Measurements from ENCODE around the gene NMBR.
"Not testable (repeated sequence)": the region's sequence is repeated elsewhere in the genome, so short reads cannot be mapped to it uniquely, and the experiment has no call there.

NMBR gene

DNA sequence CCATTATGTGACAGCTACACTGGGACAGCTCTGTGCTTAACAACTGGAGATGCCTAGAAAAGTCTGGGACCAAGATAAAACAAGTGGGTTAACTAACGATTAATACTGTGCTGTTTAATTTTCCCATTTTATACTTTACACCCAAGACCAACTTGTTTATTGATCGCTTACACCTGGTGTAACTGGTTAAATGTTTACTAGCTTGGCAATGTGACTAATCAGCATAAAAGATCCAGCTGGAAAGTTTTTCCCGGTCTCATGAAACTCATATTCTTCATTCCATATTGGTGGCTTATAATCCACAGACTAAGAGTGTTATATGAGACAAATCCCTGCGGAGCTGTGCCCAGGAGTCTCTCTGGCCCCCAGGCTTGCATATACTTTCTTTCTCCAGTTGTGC is 115.9 kb downstream of the NMBR start:
- no peak overlapping the region for H3K27ac ChIP-seq
- TF ChIP-seq, protein P1, sequence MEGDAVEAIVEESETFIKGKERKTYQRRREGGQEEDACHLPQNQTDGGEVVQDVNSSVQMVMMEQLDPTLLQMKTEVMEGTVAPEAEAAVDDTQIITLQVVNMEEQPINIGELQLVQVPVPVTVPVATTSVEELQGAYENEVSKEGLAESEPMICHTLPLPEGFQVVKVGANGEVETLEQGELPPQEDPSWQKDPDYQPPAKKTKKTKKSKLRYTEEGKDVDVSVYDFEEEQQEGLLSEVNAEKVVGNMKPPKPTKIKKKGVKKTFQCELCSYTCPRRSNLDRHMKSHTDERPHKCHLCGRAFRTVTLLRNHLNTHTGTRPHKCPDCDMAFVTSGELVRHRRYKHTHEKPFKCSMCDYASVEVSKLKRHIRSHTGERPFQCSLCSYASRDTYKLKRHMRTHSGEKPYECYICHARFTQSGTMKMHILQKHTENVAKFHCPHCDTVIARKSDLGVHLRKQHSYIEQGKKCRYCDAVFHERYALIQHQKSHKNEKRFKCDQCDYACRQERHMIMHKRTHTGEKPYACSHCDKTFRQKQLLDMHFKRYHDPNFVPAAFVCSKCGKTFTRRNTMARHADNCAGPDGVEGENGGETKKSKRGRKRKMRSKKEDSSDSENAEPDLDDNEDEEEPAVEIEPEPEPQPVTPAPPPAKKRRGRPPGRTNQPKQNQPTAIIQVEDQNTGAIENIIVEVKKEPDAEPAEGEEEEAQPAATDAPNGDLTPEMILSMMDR (conservative IDR thresholded peaks at IDR 0.05), result no peak

DNA sequence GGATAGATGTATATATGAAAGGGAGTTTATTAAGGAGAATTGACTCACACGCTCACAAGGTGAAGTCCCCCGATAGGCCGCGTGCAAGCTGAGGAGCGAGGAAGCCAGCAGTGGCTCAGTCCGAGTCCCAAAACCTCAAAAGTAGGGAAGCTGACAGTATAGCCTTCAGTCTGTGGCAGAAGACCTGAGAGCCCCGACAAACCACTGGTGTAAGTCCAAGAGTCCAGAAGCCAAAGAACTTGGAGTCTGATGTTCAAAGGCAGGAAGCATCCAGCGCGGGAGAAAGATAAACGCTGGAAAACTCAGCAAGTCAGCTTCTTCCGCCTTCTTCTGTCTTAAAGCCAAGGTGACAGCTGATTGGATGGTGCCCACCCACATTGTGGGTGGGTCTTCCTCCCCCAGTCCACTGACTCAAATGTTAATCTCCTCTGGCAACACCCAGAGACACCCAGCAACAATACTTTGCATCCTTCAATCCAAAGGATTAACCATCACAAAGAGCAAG is 116.8 kb downstream of the NMBR start:
- TF ChIP-seq, protein P1 (conservative IDR thresholded peaks at IDR 0.05), result no peak
- H3K27ac ChIP-seq, result no peak overlapping the region

DNA sequence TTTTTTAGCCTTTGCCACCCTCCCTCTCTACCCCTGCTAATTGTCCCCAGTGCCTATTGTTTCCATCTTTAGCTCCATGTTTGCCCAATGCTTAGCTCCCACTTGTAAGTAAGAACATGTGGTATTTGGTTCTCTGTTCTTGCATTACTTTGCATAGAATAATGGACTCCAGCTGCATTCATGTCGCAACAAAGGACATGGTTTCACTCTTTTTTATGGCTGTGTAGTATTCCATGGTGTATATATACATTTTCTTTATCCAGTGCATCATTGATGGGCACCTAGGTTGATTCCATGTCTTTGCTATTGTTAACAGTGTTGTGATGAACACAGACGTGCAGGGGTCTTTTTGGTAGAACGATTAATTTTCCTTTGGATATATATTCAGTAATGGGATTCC is 118.4 kb downstream of the NMBR start:
- TF ChIP-seq, protein P1 (conservative IDR thresholded peaks at IDR 0.05), result no peak
- H3K27ac ChIP-seq, result no peak overlapping the region

DNA sequence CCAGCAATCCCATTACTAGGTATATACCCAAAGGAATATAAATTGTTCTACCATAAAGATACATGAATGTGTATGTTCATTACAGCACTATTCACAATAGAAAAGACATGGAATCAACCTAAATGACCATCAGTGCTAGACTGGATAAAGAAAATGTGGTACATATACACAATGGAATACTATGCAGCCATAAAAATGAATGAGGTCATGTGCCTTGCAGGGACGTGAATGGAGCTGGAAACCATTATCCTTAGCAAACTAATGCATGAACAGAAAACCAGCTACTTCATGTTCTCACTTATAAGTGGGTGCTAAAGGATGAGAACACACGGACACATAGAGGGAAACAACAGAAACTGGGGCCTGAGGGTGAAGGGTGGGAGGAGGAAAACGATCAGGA is 119.1 kb downstream of the NMBR start:
- not testable (repeated sequence) for H3K27ac ChIP-seq

DNA sequence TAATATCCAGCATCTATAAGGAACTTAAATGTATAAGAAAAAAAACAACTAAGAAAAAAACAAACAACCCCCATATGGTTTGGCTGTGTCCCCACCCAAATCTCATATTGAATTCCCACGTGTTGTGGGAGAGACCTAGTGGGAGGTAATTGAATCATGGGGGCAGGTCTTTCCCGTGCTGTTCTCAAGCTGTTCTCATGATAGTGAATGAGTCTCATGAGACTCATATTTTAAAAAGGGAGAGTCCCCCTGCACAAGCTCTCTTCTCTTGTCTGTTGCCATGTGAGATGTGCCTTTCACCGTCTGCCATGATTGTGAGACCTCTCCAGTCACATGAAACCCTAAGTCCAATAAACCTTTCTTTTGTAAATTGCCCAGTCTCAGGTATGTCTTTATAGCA is 119.8 kb downstream of the NMBR start:
- TF ChIP-seq, protein P1 (conservative IDR thresholded peaks at IDR 0.05), result no peak
- H3K27ac ChIP-seq, result no peak overlapping the region

DNA sequence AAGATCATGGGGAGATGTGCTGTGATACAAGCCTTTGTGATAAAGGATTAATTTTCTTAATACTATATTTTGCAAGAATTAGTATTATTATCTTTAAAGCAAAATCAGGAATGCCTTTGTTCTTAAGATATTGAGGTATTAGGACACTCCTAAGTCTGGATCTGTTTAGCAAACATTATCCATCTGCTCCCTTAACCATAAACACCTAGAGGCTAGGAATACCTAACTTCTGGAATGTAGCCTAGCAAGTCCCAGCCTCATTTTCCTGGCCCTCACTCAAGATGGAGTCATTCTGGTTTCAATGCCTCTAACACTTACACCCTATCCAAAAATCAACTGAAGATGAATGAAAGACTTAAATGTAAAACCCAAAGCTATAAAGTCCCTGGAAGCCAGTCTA is 120.5 kb downstream of the NMBR start:
- no peak overlapping the region for H3K27ac ChIP-seq
- TF ChIP-seq, protein P1 (conservative IDR thresholded peaks at IDR 0.05), result no peak

Data from VCaP (cell line).